Gastrocnemius medialis (tissue), 4 donors: ENCODE measurements around the gene ELK3. TPM values are rescaled to one million over a fixed set of nuclear protein-coding genes. Genes with fewer than 3 reads are reported as not detected.

Source experiments
- ATAC-seq, 2 donors: fragments of 150-250 bp; one replicate each; pipeline ENCODE4 v1.9.1; 2016
- DNase-seq, 2 donors: peaks; one replicate each; pipeline ENCODE4 v3.0.0-alpha.2; 2019
- H3K27ac ChIP-seq, 4 donors: fragments of 200-600 bp; sonication (generic); 1 replicate in 1 of 4; 2 replicates in 3 of 4; pipeline ENCODE4 v1.5.1; 2016 to 2018; ENCODE audit warnings: mild to moderate bottlenecking in 2 of 4, moderate library complexity in 1 of 4
- H3K27me3 ChIP-seq, 3 donors: fragments of 200-600 bp; sonication (generic) in 2 of 3; 1 replicate in 1 of 3; 2 replicates in 2 of 3; pipeline versions ENCODE4 v1.5.1 to v1.6.0; 2016 to 2019; ENCODE audit warnings: mild to moderate bottlenecking in 1 of 3, moderate library complexity in 1 of 3
- H3K36me3 ChIP-seq, 2 donors: fragments of 200-600 bp; sonication (generic) in 1 of 2; one replicate each; pipeline ENCODE4 v1.5.1; 2017 to 2018
- H3K4me1 ChIP-seq, 2 donors: fragments of 200-600 bp; sonication (generic) in 1 of 2; one replicate each; pipeline ENCODE4 v1.5.1; 2016 to 2017; ENCODE audit warnings: mild to moderate bottlenecking in 2 of 2
- H3K4me3 ChIP-seq, 4 donors: fragments of 200-600 bp; sonication (generic) in 3 of 4; 1 replicate in 1 of 4; 2 replicates in 3 of 4; pipeline ENCODE4 v1.5.1; 2016 to 2019; ENCODE audit warnings: mild to moderate bottlenecking in 2 of 4
- H3K9me3 ChIP-seq, 3 donors: fragments of 200-600 bp; sonication (generic) in 2 of 3; 1 replicate in 1 of 3; 2 replicates in 2 of 3; pipeline ENCODE4 v1.5.1; 2016 to 2019
- POLR2A ChIP-seq, 2 donors: fragments of 450-650 bp; IDR thresholded peaks; one replicate each; pipeline ENCODE4 v1.6.1; 2017; ENCODE audit warnings: antibody characterized with exemption in 2 of 2, mild to moderate bottlenecking in 2 of 2, moderate library complexity in 2 of 2
- in situ Hi-C, 4 donors: fragments of 200-750 bp; cut with MboI; loops; one replicate each; pipeline versions ENCODE4 v1.15.0 to v1.8.0; 2017; ENCODE audit warnings: low sequenced_read_pairs in 4 of 4
- intact Hi-C: fragments of 100-400 bp; cut with DNase I; formaldehyde crosslinking; loops from one replicate; pipeline ENCODE4 v1.15.1; 2023; ENCODE audit warnings: low total_unique reads
- total RNA-seq, 4 donors: library from RNA; depleted of rRNA; stranded (reverse); fragments of >200 nt; gene quantifications; one replicate each; pipeline versions ENCODE4 v1.1.0 to v1.2.3, GENCODE V29; 2016
- TF ChIP-seq, protein P1 (sequence below), 5 experiments: fragments of 450-650 bp in 3 of 5; fragments of 200-600 bp in 2 of 5; sonication (generic) in 2 of 5; IDR thresholded peaks in 4 of 5; conservative IDR thresholded peaks in 1 of 5; 1 replicate in 4 of 5; 2 replicates in 1 of 5; pipeline ENCODE4 v1.5.1; 2016 to 2019; ENCODE audit warnings: antibody characterized with exemption in 5 of 5, mild to moderate bottlenecking in 3 of 5, moderate library complexity in 3 of 5

ELK3 gene
- total RNA-seq, 4 donors from 2014 or later = 3.7 to 6.6 (median 4.9) TPM

DNA sequence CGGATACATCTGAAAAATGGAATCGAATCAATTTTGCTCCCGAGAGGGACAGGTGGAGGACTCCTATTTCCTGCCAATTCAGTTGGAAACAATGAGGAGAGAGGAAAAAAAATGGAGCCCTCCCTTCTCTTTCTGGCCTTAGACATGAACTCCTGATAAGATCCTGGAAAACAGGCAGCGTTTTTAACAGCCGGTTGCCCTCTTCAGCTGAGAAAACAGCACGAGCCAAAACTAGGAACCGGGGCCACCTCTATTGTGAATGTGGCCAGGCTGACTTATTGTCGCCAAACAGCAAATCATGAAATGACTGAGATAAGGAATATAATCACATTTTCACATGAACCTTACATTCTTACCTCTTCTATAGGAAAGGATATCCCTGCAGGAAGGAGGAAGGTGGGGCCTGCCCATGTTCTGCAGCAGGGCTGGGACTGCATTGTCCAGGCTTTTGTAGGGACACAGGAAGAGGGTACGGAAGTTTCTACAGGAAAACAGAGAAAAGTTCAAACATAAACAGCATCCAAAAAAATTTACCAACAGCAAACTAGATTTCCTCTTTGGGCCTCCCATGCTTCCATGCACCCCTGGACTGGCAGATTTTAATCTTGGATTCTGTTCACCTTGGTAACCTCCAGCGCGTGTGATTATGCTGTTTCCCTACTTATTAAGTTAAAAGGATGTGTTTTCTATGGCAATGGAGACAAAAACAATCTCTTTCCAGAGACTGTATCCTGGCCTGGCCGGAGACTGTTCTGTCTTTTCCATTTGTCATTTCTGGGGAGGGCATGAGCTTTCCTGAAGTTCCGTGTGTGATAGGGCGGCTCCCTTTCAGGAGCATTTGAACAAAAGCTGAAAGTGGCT is 29.0 kb upstream of the ELK3 start:
- ATAC-seq = peak; percentile 33 to 52
- peak overlapping the region in 3 of 4 donors; percentile 28 to 61 (median 60) for H3K27ac ChIP-seq
- intact Hi-C loops (no loop called here), in situ Hi-C loops (no loop called here)
- H3K9me3 ChIP-seq = no peaks in the 10 kb centered on the region
- no peaks in the 10 kb centered on the region for H3K27me3 ChIP-seq
- no peak overlapping the region for H3K4me3 ChIP-seq
- no peaks in the 10 kb centered on the region for H3K4me1 ChIP-seq
- no peaks in the 10 kb centered on the region for H3K36me3 ChIP-seq
- no peak for DNase-seq
- TF ChIP-seq, protein P1, sequence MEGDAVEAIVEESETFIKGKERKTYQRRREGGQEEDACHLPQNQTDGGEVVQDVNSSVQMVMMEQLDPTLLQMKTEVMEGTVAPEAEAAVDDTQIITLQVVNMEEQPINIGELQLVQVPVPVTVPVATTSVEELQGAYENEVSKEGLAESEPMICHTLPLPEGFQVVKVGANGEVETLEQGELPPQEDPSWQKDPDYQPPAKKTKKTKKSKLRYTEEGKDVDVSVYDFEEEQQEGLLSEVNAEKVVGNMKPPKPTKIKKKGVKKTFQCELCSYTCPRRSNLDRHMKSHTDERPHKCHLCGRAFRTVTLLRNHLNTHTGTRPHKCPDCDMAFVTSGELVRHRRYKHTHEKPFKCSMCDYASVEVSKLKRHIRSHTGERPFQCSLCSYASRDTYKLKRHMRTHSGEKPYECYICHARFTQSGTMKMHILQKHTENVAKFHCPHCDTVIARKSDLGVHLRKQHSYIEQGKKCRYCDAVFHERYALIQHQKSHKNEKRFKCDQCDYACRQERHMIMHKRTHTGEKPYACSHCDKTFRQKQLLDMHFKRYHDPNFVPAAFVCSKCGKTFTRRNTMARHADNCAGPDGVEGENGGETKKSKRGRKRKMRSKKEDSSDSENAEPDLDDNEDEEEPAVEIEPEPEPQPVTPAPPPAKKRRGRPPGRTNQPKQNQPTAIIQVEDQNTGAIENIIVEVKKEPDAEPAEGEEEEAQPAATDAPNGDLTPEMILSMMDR (IDR thresholded peaks at IDR 0.05 in 4 of 5, conservative IDR thresholded peaks at IDR 0.05 in 1 of 5) = no peak
- TF ChIP-seq POLR2A (IDR thresholded peaks at IDR 0.05) = no peak

DNA sequence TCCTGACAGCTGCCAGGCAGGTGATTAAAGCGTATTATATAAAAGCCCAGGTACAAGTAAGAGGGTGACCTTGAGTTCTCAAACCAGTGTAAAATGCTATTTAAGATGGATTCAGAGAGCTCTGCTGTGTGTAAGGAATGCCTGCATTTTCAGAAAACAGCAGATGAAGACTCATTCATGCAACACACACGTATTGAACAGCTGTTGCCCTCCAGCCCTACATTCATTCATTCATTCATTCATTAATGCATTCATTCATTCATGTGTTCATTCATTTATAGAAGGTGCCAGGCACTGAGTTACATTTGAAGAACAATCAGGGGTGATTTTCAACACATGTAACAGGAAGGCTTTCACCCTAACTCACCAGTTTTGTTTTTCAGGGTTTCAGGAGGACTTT is 27.4 kb upstream of the ELK3 start:
- DNase-seq (no peak), ATAC-seq (no peak)
- in situ Hi-C loops (no loop called here), intact Hi-C loops (no loop called here)
- Histone ChIP-seq H3K27ac (peak overlapping the region in 1 of 4 donors; percentile 61), H3K9me3 (no peaks in the 10 kb centered on the region), H3K4me3 (no peak overlapping the region), H3K27me3 (no peaks in the 10 kb centered on the region), H3K4me1 (peaks cover 0 to 3% of the 10 kb centered on the region in 2 donors), H3K36me3 (no peaks in the 10 kb centered on the region)
- TF ChIP-seq, protein P1 (IDR thresholded peaks at IDR 0.05 in 4 of 5, conservative IDR thresholded peaks at IDR 0.05 in 1 of 5) = no peak
- TF ChIP-seq POLR2A (IDR thresholded peaks at IDR 0.05) = no peak

DNA sequence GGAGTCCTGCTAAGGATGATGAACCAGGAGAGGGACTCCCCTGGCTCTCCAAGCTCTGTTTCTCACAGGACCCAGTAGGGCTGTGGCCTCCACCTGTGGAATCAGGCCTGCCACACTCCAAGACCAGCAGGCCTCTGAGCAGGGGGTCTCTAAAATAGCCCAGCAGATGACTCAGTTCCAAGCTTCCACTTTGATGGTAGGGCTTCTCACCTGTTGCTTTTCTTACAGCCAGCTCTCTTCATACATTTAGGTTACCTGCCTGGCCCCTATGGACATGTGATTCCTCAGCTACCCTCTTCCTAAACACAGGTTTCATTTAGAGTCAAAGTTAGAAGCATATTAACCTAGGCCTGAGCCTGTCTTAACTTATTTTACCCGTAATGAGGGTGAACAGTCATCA is 26.7 kb upstream of the ELK3 start:
- in situ Hi-C loops (no loop called here), intact Hi-C loops (no loop called here)
- no peak overlapping the region for H3K4me3 ChIP-seq
- H3K27ac ChIP-seq = no peak overlapping the region
- no peak for ATAC-seq
- TF ChIP-seq, protein P1 (IDR thresholded peaks at IDR 0.05 in 4 of 5, conservative IDR thresholded peaks at IDR 0.05 in 1 of 5) = no peak
- no peak for TF ChIP-seq POLR2A (IDR thresholded peaks at IDR 0.05)
- H3K4me1 ChIP-seq = peaks cover 0 to 3% of the 10 kb centered on the region in 2 donors
- no peak for DNase-seq
- H3K9me3 ChIP-seq = no peaks in the 10 kb centered on the region
- H3K27me3 ChIP-seq = no peaks in the 10 kb centered on the region
- no peaks in the 10 kb centered on the region for H3K36me3 ChIP-seq

DNA sequence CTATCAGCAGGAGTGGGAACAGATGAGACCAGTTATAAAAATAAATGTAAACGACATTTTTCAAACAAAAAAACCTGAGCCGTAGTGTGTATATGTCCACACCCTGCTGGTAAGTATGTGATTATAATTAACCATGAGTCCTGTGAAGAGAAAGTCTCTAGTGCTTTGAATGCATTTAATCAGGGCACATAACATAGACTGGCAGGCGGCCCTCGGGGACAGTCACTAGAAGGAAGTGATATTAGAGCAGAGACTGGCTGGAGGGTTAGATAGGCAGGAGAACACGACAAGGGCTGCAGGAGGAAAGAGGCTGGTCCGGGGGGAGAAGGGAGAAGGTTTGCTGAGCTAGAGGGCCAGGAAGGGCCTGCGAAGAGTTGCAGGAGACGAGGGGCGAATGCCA is 23.8 kb upstream of the ELK3 start:
- in situ Hi-C loops = no loop called here
- H3K36me3 ChIP-seq = no peaks in the 10 kb centered on the region
- ATAC-seq (no peak), DNase-seq (no peak)
- H3K27ac ChIP-seq = no peak overlapping the region
- H3K4me1 ChIP-seq = peaks cover 0 to 3% of the 10 kb centered on the region in 2 donors
- H3K27me3 ChIP-seq = no peaks in the 10 kb centered on the region
- no peak for TF ChIP-seq POLR2A (IDR thresholded peaks at IDR 0.05)
- TF ChIP-seq, protein P1 (IDR thresholded peaks at IDR 0.05 in 4 of 5, conservative IDR thresholded peaks at IDR 0.05 in 1 of 5) = no peak
- intact Hi-C loops = no loop called here
- no peak overlapping the region for H3K4me3 ChIP-seq
- no peaks in the 10 kb centered on the region for H3K9me3 ChIP-seq
